NOMO-1 treated with DMSO at 0.1 percent for 48 hours (cell line): ENCODE data around the gene PM20D1.
"Not testable (repeated sequence)": the region's sequence is repeated elsewhere in the genome, so short reads cannot be mapped to it uniquely, and the experiment has no call there.

Experiments
- DNase-seq: peaks from one replicate; lab custom pipeline; 2025; ENCODE audit not compliant: unreplicated experiment; lab: John Stamatoyannopoulos, UW

The PM20D1 gene, protein sequence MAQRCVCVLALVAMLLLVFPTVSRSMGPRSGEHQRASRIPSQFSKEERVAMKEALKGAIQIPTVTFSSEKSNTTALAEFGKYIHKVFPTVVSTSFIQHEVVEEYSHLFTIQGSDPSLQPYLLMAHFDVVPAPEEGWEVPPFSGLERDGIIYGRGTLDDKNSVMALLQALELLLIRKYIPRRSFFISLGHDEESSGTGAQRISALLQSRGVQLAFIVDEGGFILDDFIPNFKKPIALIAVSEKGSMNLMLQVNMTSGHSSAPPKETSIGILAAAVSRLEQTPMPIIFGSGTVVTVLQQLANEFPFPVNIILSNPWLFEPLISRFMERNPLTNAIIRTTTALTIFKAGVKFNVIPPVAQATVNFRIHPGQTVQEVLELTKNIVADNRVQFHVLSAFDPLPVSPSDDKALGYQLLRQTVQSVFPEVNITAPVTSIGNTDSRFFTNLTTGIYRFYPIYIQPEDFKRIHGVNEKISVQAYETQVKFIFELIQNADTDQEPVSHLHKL

DNA sequence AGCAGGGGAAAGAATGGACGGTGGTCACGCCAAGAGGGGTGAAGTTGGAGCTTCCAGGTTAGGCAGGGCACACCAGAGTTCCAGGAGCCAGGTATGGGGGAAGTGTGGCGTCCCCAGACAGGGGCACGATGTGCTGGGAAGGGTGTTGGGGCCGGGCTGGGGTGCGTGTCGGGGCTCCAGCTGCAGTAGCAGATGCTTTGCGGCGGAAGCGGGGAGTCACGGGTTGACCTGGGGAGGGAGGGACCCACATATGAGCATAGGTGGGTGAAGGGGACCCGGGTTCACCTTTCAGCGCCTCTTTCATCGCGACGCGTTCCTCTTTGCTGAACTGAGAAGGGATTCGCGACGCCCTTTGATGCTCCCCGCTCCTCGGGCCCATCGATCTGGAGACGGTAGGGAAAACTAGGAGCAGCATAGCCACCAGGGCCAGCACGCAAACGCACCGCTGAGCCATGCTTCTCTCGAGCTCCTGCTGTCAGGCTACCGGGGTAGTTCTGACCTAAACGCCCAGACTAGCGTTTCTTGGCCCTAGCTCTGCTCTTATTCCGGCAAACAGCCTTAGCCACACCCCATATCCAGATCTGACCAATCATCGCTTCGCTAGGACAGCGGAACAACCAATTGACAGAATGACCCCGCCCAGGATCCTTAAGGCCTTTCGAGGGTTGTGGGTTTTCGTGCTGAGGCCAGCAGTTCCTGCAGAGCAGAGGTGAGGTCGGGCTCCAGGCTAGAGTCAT, at the start of gene PM20D1:
Gene PM20D1 (minus strand): TSS at position 514 of the 737 bp plus-strand sequence. CDS start 60 bp downstream, at position 454.
- DNase-seq: peak; percentile 94

DNA sequence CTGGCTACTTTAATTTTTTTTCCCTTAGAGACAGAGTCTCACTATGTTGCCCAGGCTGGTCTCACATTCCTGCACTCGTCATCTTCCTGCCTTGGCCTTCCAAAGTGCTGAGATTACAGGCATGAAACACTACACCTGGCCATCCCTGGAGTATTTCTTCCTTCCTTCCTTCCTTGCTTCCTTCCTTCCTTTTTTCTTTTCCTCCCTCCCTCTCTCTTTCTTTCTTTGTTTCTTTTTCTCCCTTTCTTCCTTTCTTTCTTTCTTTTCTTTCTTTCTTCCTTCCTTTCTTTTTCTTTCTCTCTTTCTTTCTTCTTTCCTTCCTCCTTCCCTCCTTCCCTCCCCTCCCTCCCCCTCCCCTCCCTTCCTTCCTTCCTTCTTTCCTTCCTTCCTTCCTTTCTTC, 46.4 kb upstream of the PM20D1 start:
- no peak for DNase-seq

DNA sequence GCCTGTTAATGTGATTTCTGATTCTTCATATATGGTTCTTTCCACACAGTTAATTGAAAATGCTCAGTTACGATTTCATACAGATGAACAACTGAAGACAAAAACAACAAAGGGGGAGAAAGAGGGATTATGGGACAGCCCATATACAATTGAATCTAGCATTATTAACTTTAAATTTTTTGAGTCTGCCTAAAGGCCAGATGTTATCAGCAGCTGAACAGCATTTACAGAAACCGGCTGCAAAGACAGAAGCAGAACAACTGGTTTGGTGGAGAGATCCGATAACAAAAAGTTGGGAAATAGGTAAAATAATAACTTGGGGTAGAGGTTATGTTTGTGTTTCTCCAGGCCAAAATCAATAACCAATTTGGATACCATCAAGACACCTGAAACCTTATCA, 44.2 kb upstream of the PM20D1 start:
- not testable (repeated sequence) for DNase-seq

DNA sequence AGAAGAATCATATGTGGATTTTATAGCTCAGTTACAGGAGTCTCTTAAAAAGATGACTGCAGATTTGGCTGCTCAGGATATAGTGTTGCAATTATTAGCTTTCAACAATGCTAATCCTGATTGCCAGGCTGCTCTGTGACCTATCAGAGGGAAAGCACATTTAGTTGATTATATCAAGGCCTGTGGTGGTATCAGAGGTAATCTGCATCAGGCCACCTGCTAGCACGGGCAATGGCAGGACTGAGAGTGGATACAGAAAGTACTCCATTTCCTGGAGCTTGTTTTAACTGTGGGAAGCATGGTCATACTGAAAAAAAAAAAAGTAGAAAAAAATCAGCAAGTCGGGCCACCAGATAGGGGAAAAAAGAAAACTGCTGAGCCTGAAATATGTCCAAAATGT, 42.2 kb upstream of the PM20D1 start:
- DNase-seq: not testable (repeated sequence)

DNA sequence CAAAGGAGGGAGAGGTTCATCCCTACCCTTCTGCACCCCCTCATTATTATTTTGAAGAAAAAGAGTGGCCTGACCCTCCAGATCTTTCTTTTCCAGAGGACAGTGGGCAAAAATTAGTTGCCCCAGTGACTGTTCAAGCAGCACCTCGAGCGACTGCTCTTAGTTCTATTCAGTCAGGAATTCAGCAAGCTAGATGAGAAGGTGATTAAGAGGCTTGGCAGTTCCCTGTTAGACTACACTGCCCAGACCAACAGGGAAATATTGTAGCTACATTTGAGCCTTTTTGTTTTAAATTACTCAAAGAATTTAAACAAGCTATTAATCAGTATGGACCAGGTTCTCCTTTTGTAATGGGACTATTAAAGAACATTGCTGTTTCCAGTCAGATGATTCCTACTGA, 41.5 kb upstream of the PM20D1 start:
- not testable (repeated sequence) for DNase-seq

DNA sequence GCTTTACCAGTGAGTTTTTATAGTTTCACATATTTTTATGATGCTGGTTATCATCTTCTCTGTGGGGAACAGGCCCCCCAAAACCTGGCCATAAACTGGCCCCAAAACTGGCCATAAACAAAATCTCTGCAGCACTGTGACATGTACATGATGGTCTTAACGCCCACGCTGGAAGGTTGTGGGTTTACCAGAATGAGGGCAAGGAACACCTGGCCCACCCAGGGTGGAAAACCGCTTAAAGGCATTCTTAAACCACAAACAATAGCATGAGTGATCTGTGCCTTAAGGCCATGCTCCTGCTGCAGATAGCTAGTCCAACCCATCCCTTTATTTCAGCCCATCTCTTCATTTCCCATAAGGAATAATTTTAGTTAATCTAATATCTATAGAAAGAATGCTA, 40.7 kb upstream of the PM20D1 start:
- DNase-seq: not testable (repeated sequence)

DNA sequence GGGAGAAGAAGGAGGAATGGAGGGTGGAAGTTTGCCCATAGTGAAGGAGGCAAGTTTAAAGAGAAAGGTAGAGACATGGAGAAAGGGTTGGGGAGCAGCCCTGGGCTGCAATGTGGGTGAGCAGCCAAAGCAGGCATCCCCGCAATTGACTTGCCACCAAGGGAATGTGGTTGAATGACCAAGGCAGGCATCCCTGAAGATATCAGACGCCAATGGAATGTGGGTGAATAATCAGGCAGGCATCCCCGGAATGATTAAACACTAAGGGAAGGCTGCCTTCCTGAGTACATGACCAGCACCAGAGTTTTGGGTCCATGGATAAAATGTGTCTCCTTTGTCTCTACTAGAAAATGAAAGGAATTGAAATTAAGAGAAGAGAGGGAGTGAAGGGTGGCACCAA, 39.8 kb upstream of the PM20D1 start:
- DNase-seq: not testable (repeated sequence)

DNA sequence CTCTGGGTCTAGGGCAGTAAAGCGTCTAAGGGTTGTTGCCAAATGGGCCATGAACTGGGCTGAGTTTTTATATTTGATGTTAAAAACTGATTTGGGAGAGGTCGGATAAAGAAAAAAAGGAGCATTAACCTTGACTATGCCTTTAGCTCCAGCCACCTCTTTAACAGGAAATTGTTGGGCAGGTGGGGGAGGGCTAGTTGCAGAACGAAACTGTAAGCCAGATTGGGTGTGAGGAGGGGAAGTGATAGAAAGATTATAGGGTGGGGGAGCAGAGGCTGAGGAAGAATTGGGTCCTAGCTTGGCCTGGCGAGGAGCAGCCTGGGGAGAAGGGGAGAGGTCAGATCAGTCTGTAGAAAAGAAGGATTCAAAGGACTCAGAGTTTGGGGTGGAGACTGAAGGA, 39.1 kb upstream of the PM20D1 start:
- peak; percentile 52 for DNase-seq

DNA sequence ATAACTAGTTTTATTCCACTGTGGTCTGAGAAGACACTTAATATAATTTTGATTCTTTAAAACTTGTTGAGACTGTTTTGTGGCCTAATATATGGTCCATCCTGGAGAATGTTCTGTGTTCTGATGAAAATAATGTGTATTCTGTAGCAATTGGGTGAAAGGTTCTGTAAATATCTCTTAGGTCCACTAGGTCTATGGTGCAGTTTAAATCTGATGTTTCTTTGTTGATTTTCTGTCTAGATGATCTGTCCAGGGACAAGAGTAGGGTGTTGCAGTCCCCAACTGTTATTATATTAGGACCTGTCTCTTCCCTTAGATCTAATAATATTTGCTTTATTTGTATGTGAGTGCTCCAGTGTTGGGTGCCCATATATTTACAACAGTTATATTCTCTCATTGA, 33.9 kb upstream of the PM20D1 start:
- no peak for DNase-seq

DNA sequence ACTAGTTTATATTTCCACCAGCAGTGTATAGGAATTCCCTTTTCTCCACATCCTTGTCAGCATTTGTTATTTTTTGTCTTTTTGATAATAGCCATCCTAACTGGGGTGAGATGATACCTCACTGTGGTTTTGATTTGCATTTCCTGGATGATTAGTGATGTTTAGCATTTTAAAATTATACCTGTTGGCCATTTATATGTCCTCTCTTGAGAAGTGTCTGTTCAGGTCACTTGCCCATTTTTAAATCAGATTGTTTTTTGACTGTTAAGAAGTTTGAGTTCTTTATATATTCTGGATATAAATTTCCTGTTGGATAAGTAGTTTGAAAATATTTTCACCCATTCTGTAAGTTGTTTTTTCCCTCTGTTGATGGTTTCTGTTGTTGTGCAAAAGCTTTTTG, 31.0 kb upstream of the PM20D1 start:
- no peak for DNase-seq

DNA sequence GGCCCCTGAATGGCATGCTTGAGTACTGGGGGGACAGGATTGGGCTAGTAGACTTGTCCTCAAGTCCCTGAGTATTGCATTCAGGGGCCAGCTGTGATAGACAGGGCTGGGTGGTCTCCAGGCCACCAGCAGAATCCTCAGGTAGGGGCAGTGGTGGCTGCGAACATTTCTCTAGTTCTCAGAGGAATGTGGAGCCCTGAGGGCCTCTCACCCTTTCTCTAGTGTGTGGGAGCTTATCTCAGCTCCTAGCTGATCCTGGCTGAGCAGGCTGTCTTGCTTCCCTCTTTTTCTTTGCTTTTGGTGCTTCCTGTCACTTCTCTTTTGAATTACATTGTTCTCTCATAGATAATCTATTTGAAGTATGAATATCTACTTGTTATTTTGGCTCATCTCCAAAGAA, 30.0 kb upstream of the PM20D1 start:
- no peak for DNase-seq

DNA sequence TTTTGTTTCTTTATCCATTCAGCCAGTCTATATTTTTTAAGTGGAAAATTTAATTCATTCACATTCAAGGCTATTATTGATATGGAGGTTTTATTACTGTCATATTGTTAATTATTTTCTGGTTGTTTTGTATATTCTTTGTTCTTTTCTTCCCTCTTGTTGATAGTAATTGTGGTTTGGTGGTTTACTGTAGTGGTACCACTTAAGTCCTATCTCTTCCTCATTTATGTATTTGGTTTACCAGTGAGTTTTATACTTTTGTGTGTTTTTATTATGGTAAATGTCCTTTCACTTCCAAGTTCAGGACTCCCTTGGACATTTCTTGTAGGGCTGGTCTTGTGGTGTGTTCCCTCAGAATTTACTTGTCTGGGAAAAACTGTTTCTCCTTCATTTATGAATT, 28.1 kb upstream of the PM20D1 start:
- peak; percentile 49 for DNase-seq

DNA sequence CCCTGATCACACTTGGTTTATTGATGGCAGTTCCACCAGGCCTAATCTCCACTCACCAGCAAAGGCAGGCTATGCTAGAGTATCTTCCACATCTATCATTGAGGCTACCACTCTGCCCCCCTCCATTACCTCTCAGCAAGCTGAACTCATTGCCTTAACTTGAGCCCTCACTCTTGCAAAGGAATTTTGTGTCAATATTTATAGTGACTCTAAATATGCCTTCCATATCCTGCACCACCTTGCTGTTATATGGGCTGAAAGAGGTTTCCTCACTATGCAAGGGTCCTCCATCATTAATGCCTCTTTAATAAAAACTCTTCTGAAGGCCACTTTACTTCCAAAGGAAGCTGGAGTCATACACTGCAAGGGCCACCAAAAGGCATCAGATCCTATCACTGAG, 23.2 kb upstream of the PM20D1 start:
- DNase-seq: not testable (repeated sequence)

DNA sequence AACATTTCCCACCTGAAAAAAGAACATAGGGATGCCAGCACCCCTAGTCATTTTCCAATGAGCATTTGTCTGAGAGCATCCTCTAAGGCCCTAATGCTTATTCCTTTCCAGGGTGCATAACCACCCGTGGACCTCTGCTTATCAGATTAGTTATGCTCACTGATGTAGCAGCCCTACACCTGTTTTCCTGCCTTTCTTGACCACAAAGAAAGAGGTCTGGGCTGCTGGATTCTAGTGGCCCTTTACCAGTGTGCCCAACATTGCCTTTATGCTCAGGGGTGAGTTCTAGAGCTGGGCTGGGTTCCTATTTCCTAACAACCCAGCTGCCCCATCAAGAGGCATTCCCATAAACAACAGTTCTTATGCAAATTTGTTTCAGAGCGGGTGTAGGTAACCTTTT, 20.3 kb upstream of the PM20D1 start:
- DNase-seq: no peak

DNA sequence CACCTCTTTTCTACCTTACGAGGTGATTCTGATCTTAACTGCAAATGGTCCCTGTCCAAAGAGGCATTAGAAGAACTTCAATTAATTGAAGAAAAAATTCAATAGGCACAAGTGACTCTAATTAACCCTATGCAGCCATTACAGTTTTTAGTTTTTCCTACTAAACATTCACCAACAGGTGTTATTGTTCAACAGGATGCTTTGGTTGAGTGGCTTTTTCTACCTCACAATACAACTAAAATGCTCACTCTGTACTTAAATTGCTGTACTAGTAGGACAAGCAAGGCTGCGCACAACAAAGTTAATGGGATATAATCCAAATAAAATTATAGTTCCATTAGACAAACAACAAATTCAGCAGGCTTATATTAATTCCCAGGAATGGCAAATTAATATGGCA, 11.6 kb upstream of the PM20D1 start:
- no peak for DNase-seq

DNA sequence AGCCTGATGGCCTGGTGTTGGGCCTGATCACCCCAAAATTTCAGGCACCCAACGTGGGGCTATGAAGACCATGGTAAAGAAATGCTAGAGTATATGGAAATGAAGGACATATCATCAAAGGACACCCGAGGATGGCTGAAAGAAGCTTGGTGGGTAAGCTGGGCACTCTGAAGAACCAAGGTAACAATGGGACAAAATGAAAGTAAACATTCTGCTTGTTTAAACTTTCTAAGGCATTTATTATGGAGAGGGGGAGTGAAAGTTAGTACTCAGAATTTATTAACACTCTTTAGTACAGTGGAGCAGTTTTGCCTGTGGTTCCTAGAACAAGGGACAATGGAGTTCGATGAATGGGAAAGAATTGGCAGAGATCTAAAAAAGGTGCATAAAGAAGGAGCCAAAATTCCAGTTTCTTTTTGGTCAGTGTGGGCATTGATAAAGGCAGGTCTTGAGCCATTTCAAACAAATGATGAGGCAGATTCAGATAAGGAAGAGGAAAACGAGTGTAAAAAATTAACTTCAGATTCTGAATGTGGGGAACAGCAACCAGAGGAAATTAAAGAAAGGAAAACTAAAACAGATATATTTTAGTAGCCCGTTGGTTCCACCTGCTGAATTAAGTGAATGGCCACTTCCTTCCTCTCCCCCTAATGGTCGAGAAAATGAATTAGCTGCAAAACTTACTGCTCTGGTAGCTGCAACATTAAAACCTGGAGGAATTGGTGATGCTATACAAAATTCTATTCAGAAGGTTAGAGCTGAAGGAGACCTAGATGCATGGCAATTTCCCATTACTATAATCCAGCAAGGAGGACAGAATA, 8.4 kb upstream of the PM20D1 start:
- peak; percentile 13 for DNase-seq

DNA sequence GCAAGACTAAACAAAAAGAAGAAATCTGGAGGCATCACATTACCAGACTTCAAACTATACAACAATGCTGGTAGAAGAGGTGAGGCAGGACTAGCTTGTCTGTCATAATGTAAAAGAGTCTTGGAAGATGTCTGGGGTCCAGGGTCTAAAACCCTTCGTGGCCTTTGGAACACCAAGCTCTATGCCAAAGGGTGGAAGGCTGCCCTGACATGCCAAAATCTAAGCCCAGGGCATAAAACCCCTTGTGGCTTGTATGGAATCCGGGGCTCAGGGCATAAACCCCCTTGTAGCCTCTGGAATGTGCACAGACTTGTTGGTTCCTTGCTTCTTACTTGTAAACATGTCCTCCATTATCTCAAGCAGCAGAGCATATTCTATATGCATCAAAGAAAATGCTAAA, 7.6 kb upstream of the PM20D1 start:
- not testable (repeated sequence) for DNase-seq

DNA sequence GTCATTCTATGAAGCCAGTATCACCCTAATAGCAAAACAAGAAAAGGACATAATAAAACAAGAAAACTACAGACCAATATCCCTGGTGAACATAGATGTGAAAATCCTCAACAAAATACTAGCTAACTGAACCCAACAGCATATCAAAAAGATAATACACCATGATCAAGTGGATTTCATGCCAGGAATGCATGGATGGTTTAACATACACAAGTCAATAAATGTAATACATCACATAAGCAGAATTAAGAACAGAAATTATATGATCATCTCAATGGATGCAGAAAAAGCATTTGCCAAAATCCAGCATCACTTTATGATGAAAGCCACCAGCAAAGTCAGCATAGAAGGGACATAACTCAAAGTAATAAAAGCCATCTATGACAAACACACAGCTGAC, 6.5 kb upstream of the PM20D1 start:
- no peak for DNase-seq

DNA sequence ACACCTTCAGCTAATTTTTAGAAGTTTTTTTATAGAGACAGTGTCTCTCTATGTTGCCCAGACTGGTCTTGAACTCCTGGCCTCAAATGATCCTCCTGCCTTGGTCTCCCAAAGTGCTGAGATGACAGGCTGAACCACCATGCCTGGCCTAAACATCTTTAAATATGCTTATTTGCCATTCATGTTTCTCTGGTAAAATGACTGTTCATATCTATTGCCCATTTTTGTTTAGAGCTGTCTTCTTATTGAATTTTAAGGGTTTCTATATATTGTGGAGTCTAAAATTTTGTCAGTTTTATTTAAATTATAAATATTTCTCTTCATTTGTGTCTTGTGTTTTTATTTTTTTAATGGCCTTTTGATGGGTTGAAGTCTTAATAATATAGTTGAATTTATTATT, 3.0 kb upstream of the PM20D1 start:
- DNase-seq: no peak

DNA sequence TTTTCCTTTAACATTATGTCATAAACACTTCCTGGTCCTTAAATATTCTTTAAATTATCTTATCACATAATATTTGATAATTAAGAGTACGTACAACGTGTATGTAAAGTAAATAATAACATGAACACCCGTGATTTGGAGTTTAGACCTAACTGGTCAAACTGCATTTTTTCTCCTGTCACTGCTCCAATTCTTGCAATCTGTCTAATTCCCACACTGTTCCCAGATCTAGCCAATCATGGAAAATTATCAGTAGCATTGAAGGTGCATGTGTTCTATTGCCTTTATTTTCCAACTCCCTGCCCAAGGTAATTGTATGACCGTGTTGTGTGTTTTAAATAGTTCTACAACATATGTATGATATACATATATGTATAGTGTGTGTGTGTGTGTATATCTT, 2.1 kb upstream of the PM20D1 start:
- no peak for DNase-seq
